ENCODE measurements around the gene NEGR1. TPM values are rescaled to one million over a fixed set of nuclear protein-coding genes. Genes with fewer than 3 reads are reported as not detected.

NEGR1 gene
- total RNA-seq, 1 donor from 2014 or later, result 18.1 TPM

- Histone ChIP-seq H3K27me3 (ENCODE audit: low read depth) (no peaks in the 10 kb centered on the region), H3K4me1 (no peaks in the 10 kb centered on the region), H3K4me3 (no peak overlapping the region), H3K9me3 (no peaks in the 10 kb centered on the region), H3K36me3 (no peaks in the 10 kb centered on the region), H3K27ac (no peak overlapping the region)
- DNase-seq, result no peak
- no peak for ATAC-seq
- intact Hi-C loops (cut with DNase I), result no loop called here
- TF ChIP-seq, protein P1, sequence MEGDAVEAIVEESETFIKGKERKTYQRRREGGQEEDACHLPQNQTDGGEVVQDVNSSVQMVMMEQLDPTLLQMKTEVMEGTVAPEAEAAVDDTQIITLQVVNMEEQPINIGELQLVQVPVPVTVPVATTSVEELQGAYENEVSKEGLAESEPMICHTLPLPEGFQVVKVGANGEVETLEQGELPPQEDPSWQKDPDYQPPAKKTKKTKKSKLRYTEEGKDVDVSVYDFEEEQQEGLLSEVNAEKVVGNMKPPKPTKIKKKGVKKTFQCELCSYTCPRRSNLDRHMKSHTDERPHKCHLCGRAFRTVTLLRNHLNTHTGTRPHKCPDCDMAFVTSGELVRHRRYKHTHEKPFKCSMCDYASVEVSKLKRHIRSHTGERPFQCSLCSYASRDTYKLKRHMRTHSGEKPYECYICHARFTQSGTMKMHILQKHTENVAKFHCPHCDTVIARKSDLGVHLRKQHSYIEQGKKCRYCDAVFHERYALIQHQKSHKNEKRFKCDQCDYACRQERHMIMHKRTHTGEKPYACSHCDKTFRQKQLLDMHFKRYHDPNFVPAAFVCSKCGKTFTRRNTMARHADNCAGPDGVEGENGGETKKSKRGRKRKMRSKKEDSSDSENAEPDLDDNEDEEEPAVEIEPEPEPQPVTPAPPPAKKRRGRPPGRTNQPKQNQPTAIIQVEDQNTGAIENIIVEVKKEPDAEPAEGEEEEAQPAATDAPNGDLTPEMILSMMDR (IDR thresholded peaks at IDR 0.05), result no peak
Measured at GRCh38 chr1:71717186-71717585, 565.2 kb downstream of the NEGR1 start.

DNA sequence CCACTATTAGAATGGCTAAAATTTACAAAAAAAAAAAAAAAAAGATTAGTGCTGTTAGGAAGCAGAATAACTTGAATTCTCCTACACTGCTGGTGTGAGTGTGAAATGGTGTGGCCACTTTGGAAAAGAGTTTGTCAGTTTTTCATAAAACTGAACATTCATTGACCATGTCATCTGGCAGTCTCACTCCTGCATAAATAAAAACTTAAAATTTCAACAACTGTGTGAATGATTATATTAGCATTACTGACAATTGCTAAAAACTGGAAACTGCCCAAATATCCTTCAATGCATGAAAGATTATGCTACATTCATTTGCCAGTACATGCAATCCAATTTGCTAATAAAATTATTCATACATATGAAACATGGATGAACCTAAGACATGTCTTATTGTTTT lies 570.9 kb downstream of the NEGR1 start:
- Histone ChIP-seq H3K9me3 (peaks cover 9% of the 10 kb centered on the region), H3K27ac (no peak overlapping the region), H3K4me1 (no peaks in the 10 kb centered on the region), H3K36me3 (no peaks in the 10 kb centered on the region), H3K27me3 (ENCODE audit: low read depth) (no peaks in the 10 kb centered on the region), H3K4me3 (no peak overlapping the region)
- intact Hi-C loops (cut with DNase I), result no loop called here
- ATAC-seq, result no peak
- TF ChIP-seq, protein P1 (IDR thresholded peaks at IDR 0.05), result no peak
- DNase-seq, result no peak

- intact Hi-C loops (cut with DNase I), result no loop called here
- DNase-seq (no peak), ATAC-seq (no peak)
- no peak overlapping the region for H3K27ac ChIP-seq
- no peaks in the 10 kb centered on the region for H3K27me3 ChIP-seq (ENCODE audit: low read depth)
- TF ChIP-seq, protein P1 (IDR thresholded peaks at IDR 0.05), result no peak
- H3K4me3 ChIP-seq, result no peak overlapping the region
- peaks cover 9% of the 10 kb centered on the region for H3K9me3 ChIP-seq
- H3K36me3 ChIP-seq, result no peaks in the 10 kb centered on the region
- no peaks in the 10 kb centered on the region for H3K4me1 ChIP-seq
Measured at GRCh38 chr1:71706029-71706671, 576.2 kb downstream of the NEGR1 start.

GRCh38 chr1:71698186-71698585 lies 584.2 kb downstream of the NEGR1 start:
- TF ChIP-seq, protein P1 (IDR thresholded peaks at IDR 0.05), result no peak
- intact Hi-C loops (cut with DNase I), result no loop called here
- no peaks in the 10 kb centered on the region for H3K9me3 ChIP-seq
- no peak overlapping the region for H3K4me3 ChIP-seq
- H3K27me3 ChIP-seq (ENCODE audit: low read depth), result no peaks in the 10 kb centered on the region
- H3K27ac ChIP-seq, result no peak overlapping the region
- DNase-seq, result no peak
- no peaks in the 10 kb centered on the region for H3K4me1 ChIP-seq
- no peaks in the 10 kb centered on the region for H3K36me3 ChIP-seq
- ATAC-seq, result no peak

GRCh38 chr1:71695821-71696220 lies 586.5 kb downstream of the NEGR1 start:
- TF ChIP-seq, protein P1 (IDR thresholded peaks at IDR 0.05), result no peak
- Histone ChIP-seq H3K9me3 (no peaks in the 10 kb centered on the region), H3K4me1 (no peaks in the 10 kb centered on the region), H3K36me3 (no peaks in the 10 kb centered on the region), H3K4me3 (no peak overlapping the region), H3K27ac (no peak overlapping the region), H3K27me3 (ENCODE audit: low read depth) (no peaks in the 10 kb centered on the region)
- intact Hi-C loops (cut with DNase I), result no loop called here
- DNase-seq (no peak), ATAC-seq (no peak)
